ENCODE measurements around the gene CHAC1.

The CHAC1 gene

DNA sequence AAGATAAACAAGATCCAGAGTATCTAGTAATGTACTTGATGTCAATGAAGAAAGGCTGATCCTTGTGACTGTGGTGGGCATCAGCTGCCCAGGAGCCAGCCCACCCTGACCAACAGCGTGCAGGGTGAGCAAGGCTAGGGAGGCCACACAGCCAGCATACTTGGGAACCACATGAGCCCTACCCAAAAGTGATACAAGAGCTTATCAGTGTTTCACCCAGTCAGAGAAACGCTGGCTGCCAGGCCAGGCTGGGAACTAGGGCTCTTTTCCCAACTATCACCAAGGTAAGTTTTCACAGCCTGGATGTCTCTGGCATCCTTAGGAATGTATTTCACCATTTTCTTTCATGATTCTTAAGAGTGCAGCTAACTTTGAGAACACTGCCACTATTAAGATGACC, 24.9 kb downstream of the CHAC1 start:
- Histone ChIP-seq H3K4me3 (ENCODE audit: low read depth, low read length) (no peak overlapping the region), H3K27me3 (ENCODE audit: insufficient read depth, low read length) (no peaks in the 10 kb centered on the region), H2AFZ (ENCODE audit: low read length, unreplicated experiment) (no peak overlapping the region), H3K4me1 (ENCODE audit: control insufficient read depth, insufficient read depth, low read length, unreplicated experiment) (peaks cover 12% of the 10 kb centered on the region), H3K79me2 (ENCODE audit: control insufficient read depth, insufficient read depth, low read length, unreplicated experiment) (no peaks in the 10 kb centered on the region), H3K27ac (ENCODE audit: low read depth, low read length) (no peak overlapping the region), H3K36me3 (ENCODE audit: insufficient read depth, low read length) (peaks cover 21% of the 10 kb centered on the region; the same call in 1 of the 2 replicates)

- Histone ChIP-seq H3K4me3 (ENCODE audit: low read depth, low read length) (no peak overlapping the region), H3K79me2 (ENCODE audit: control insufficient read depth, insufficient read depth, low read length, unreplicated experiment) (no peaks in the 10 kb centered on the region), H3K36me3 (ENCODE audit: insufficient read depth, low read length) (peaks cover 23% of the 10 kb centered on the region; the same call in 1 of the 2 replicates), H3K4me1 (ENCODE audit: control insufficient read depth, insufficient read depth, low read length, unreplicated experiment) (peaks cover 17% of the 10 kb centered on the region), H3K27me3 (ENCODE audit: insufficient read depth, low read length) (no peaks in the 10 kb centered on the region), H3K27ac (ENCODE audit: low read depth, low read length) (no peak overlapping the region), H2AFZ (ENCODE audit: low read length, unreplicated experiment) (no peak overlapping the region)
These were observed 25.3 kb downstream of the CHAC1 start for GRCh38 chr15:40978562-40978961.

DNA sequence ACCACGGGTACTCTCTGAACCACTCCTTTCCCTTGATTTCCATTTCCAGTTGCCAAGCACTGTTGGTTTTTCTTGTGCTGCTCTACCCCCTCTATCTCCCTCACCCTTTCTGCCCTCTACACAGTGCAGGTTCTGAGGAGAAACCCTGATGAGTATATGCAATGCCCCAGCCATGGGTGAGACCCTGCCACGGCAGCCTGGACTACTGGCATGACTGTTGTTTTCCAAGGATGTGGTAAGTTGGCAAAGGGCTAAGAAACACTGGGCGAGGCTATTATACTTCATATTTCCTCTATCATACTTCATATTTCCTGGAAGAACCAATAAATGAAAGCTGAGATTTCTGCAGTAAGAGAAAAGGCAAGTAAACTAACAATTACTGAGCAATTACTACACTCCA, 27.9 kb downstream of the CHAC1 start:
- peaks cover 33% of the 10 kb centered on the region; the same call in 1 of the 2 replicates for H3K36me3 ChIP-seq (ENCODE audit: insufficient read depth, low read length)

DNA sequence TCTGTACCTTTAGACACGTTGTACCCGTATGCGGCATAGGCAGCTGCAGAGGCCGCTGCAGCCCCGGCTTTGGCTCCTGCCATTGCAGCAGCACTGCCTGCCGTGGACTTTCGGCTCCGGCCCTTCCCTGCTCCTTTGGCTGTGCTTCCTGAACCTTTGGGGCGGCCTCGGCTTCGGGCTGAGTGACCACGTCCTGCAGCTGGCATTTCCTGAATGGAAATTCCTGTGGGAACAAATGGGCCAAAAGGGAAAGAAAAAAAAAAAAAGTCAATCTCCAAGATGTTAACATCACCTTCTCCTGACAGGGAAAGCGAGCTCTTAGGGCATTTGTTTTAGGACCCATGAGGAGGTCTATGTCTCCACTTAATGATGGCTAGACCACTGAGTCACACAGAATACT, 29.6 kb downstream of the CHAC1 start:
- no peaks in the 10 kb centered on the region for H3K27me3 ChIP-seq (ENCODE audit: insufficient read depth, low read length)
- peaks cover 29% of the 10 kb centered on the region for H3K4me1 ChIP-seq (ENCODE audit: control insufficient read depth, insufficient read depth, low read length, unreplicated experiment)
- no peaks in the 10 kb centered on the region for H3K79me2 ChIP-seq (ENCODE audit: control insufficient read depth, insufficient read depth, low read length, unreplicated experiment)
- peaks cover 39% of the 10 kb centered on the region for H3K36me3 ChIP-seq (ENCODE audit: insufficient read depth, low read length)
- H3K27ac ChIP-seq (ENCODE audit: low read depth, low read length), result peak overlapping the region; percentile 71
- no peak overlapping the region for H2AFZ ChIP-seq (ENCODE audit: low read length, unreplicated experiment)
- no peak overlapping the region for H3K4me3 ChIP-seq (ENCODE audit: low read depth, low read length)

More for the DNA sequence above, 27.9 kb downstream of the CHAC1 start:
- no peaks in the 10 kb centered on the region for H3K79me2 ChIP-seq (ENCODE audit: control insufficient read depth, insufficient read depth, low read length, unreplicated experiment)
- H3K4me1 ChIP-seq (ENCODE audit: control insufficient read depth, insufficient read depth, low read length, unreplicated experiment), result peaks cover 29% of the 10 kb centered on the region
- H2AFZ ChIP-seq (ENCODE audit: low read length, unreplicated experiment), result no peak overlapping the region
- H3K4me3 ChIP-seq (ENCODE audit: low read depth, low read length), result no peak overlapping the region
- H3K27me3 ChIP-seq (ENCODE audit: insufficient read depth, low read length), result no peaks in the 10 kb centered on the region
- no peak overlapping the region for H3K27ac ChIP-seq (ENCODE audit: low read depth, low read length)

- peaks cover 29% of the 10 kb centered on the region for H3K4me1 ChIP-seq (ENCODE audit: control insufficient read depth, insufficient read depth, low read length, unreplicated experiment)
- no peak overlapping the region for H2AFZ ChIP-seq (ENCODE audit: low read length, unreplicated experiment)
- no peak overlapping the region for H3K4me3 ChIP-seq (ENCODE audit: low read depth, low read length)
- H3K36me3 ChIP-seq (ENCODE audit: insufficient read depth, low read length), result peaks cover 30% of the 10 kb centered on the region
- peak overlapping the region; percentile 71 for H3K27ac ChIP-seq (ENCODE audit: low read depth, low read length)
- no peaks in the 10 kb centered on the region for H3K79me2 ChIP-seq (ENCODE audit: control insufficient read depth, insufficient read depth, low read length, unreplicated experiment)
- no peaks in the 10 kb centered on the region for H3K27me3 ChIP-seq (ENCODE audit: insufficient read depth, low read length)
These were observed 31.1 kb downstream of the CHAC1 start for GRCh38 chr15:40984406-40984805.

DNA sequence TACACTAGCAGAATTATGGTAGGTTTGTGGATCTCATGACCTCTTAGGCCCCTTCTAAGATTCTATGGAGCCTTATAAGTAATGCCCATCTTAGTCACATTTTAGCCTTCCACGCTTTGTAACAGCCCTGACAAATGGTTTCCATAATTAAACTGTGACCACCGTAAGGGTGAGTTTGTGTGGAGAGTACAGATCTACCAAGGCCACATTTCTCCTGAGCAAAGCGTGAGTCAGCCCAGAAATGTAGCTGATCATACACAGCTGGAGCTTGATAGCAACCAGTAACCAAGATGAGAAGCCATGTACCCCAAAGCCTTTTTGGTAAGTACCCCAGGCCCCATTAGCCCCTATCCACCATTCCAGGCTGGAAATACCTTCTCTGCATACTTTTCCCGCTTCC, 31.7 kb downstream of the CHAC1 start:
- peak overlapping the region; percentile 71 for H3K27ac ChIP-seq (ENCODE audit: low read depth, low read length)
- no peaks in the 10 kb centered on the region for H3K27me3 ChIP-seq (ENCODE audit: insufficient read depth, low read length)
- no peaks in the 10 kb centered on the region for H3K79me2 ChIP-seq (ENCODE audit: control insufficient read depth, insufficient read depth, low read length, unreplicated experiment)
- no peak overlapping the region for H3K4me3 ChIP-seq (ENCODE audit: low read depth, low read length)
- H2AFZ ChIP-seq (ENCODE audit: low read length, unreplicated experiment), result no peak overlapping the region
- H3K36me3 ChIP-seq (ENCODE audit: insufficient read depth, low read length), result peaks cover 30% of the 10 kb centered on the region
- peaks cover 29% of the 10 kb centered on the region for H3K4me1 ChIP-seq (ENCODE audit: control insufficient read depth, insufficient read depth, low read length, unreplicated experiment)

GRCh38 chr15:40985541-40986330, 32.5 kb downstream of the CHAC1 start:
- Histone ChIP-seq H3K36me3 (ENCODE audit: insufficient read depth, low read length) (peaks cover 26% of the 10 kb centered on the region), H3K4me3 (ENCODE audit: low read depth, low read length) (no peak overlapping the region), H3K4me1 (ENCODE audit: control insufficient read depth, insufficient read depth, low read length, unreplicated experiment) (peaks cover 29% of the 10 kb centered on the region), H3K27me3 (ENCODE audit: insufficient read depth, low read length) (no peaks in the 10 kb centered on the region), H3K27ac (ENCODE audit: low read depth, low read length) (peak overlapping the region; percentile 71), H2AFZ (ENCODE audit: low read length, unreplicated experiment) (no peak overlapping the region), H3K79me2 (ENCODE audit: control insufficient read depth, insufficient read depth, low read length, unreplicated experiment) (no peaks in the 10 kb centered on the region)

- Histone ChIP-seq H3K79me2 (ENCODE audit: control insufficient read depth, insufficient read depth, low read length, unreplicated experiment) (no peaks in the 10 kb centered on the region), H3K4me3 (ENCODE audit: low read depth, low read length) (no peak overlapping the region), H3K4me1 (ENCODE audit: control insufficient read depth, insufficient read depth, low read length, unreplicated experiment) (peaks cover 26% of the 10 kb centered on the region), H3K27me3 (ENCODE audit: insufficient read depth, low read length) (no peaks in the 10 kb centered on the region), H2AFZ (ENCODE audit: low read length, unreplicated experiment) (no peak overlapping the region), H3K36me3 (ENCODE audit: insufficient read depth, low read length) (peaks cover 27% of the 10 kb centered on the region), H3K27ac (ENCODE audit: low read depth, low read length) (no peak overlapping the region)
These were observed 33.5 kb downstream of the CHAC1 start for GRCh38 chr15:40986820-40987219.

GRCh38 chr15:40988156-40988555, 34.9 kb downstream of the CHAC1 start:
- peaks cover 26% of the 10 kb centered on the region for H3K36me3 ChIP-seq (ENCODE audit: insufficient read depth, low read length)

DNA sequence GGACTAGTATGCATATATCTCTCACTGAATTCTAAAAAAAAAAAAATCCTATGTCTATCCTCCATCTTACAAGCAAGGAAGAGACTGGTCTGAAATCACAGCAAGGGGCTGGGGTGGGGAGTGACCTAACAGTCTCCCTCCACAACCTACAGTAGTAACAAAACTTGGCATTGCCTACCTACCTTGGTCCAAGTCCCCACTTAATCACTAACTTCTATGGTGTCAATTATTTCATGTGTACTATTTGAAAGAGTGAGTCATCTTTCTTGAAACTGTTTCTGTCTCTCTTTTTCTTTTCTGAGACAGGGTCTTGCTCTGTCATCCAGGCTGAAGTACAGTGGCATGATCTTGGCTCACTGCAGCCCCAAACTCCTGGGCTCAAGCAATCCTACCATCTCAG, 36.8 kb downstream of the CHAC1 start:
- no peaks in the 10 kb centered on the region for H3K27me3 ChIP-seq (ENCODE audit: insufficient read depth, low read length)
- no peak overlapping the region for H3K4me3 ChIP-seq (ENCODE audit: low read depth, low read length)
- no peak overlapping the region for H3K27ac ChIP-seq (ENCODE audit: low read depth, low read length)
- no peak overlapping the region for H2AFZ ChIP-seq (ENCODE audit: low read length, unreplicated experiment)
- H3K4me1 ChIP-seq (ENCODE audit: control insufficient read depth, insufficient read depth, low read length, unreplicated experiment), result peaks cover 5% of the 10 kb centered on the region
- no peaks in the 10 kb centered on the region for H3K79me2 ChIP-seq (ENCODE audit: control insufficient read depth, insufficient read depth, low read length, unreplicated experiment)
- peaks cover 15% of the 10 kb centered on the region for H3K36me3 ChIP-seq (ENCODE audit: insufficient read depth, low read length)

More at GRCh38 chr15:40988156-40988555, 34.9 kb downstream of the CHAC1 start:
- no peaks in the 10 kb centered on the region for H3K27me3 ChIP-seq (ENCODE audit: insufficient read depth, low read length)
- peaks cover 16% of the 10 kb centered on the region for H3K4me1 ChIP-seq (ENCODE audit: control insufficient read depth, insufficient read depth, low read length, unreplicated experiment)
- H3K4me3 ChIP-seq (ENCODE audit: low read depth, low read length), result no peak overlapping the region
- no peak overlapping the region for H2AFZ ChIP-seq (ENCODE audit: low read length, unreplicated experiment)
- no peak overlapping the region for H3K27ac ChIP-seq (ENCODE audit: low read depth, low read length)
- H3K79me2 ChIP-seq (ENCODE audit: control insufficient read depth, insufficient read depth, low read length, unreplicated experiment), result no peaks in the 10 kb centered on the region

DNA sequence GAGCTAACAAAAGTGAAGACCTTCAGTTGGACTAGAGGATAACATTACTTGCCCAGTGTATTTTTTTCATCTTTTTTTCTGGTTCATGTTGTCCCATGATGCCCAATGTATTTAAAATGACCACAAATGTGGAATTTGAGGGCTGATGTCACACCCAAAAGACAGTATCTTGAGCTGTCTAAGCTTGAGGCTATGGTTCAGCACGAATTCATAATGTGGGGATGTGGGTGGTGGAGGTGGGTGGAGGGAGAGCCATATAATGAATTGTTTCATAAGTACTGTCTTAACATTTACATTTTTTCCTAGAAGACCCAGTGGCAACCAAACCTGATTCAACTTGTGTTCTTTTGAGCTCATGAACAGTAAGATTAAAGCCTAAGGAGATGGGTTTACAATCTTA, 37.5 kb downstream of the CHAC1 start:
- Histone ChIP-seq H2AFZ (ENCODE audit: low read length, unreplicated experiment) (no peak overlapping the region), H3K36me3 (ENCODE audit: insufficient read depth, low read length) (peaks cover 14% of the 10 kb centered on the region), H3K79me2 (ENCODE audit: control insufficient read depth, insufficient read depth, low read length, unreplicated experiment) (no peaks in the 10 kb centered on the region), H3K27ac (ENCODE audit: low read depth, low read length) (no peak overlapping the region), H3K27me3 (ENCODE audit: insufficient read depth, low read length) (no peaks in the 10 kb centered on the region), H3K4me1 (ENCODE audit: control insufficient read depth, insufficient read depth, low read length, unreplicated experiment) (no peaks in the 10 kb centered on the region), H3K4me3 (ENCODE audit: low read depth, low read length) (no peak overlapping the region)
